LNCaP clone FGC (cell line): ENCODE results near the gene COMP.

ENCODE experiments used
- DNase-seq: peaks from one replicate; pipeline ENCODE4 v3.0.0-alpha.2; 2011; ENCODE audit warnings: low read depth
- H3K4me3 ChIP-seq: 2 replicates; pipeline ENCODE4 v1.5.1; 2011; ENCODE audit warnings: mild to moderate bottlenecking, low read depth, low read length, control low read depth
- CTCF ChIP-seq: IDR thresholded peaks from 2 replicates; pipeline ENCODE4 v1.5.1; 2012; ENCODE audit warnings: mild to moderate bottlenecking; ENCODE audit not compliant: control insufficient read depth, insufficient read depth; ENCODE audit errors: extremely low read depth

Gene COMP

GRCh38 chr19:18741124-18742121, 49.7 kb downstream of the COMP start:
- no peak for TF ChIP-seq CTCF
- H3K4me3 ChIP-seq, result peak overlapping the region; percentile 23
- DNase-seq, result peak; percentile 86

- no peak for DNase-seq
- no peak for TF ChIP-seq CTCF
- H3K4me3 ChIP-seq, result no peak overlapping the region
Observed at GRCh38 chr19:18738961-18739690, 52.0 kb downstream of the COMP start.

GRCh38 chr19:18737954-18738351, 53.2 kb downstream of the COMP start:
- DNase-seq, result no peak
- no peak overlapping the region for H3K4me3 ChIP-seq
- no peak for TF ChIP-seq CTCF

GRCh38 chr19:18737337-18737953, 53.7 kb downstream of the COMP start:
- DNase-seq, result no peak
- TF ChIP-seq CTCF, result no peak
- H3K4me3 ChIP-seq, result no peak overlapping the region

GRCh38 chr19:18736415-18737336, 54.4 kb downstream of the COMP start:
- TF ChIP-seq CTCF, result no peak
- DNase-seq, result no peak
- H3K4me3 ChIP-seq, result no peak overlapping the region

GRCh38 chr19:18735752-18736151, 55.4 kb downstream of the COMP start:
- no peak overlapping the region for H3K4me3 ChIP-seq
- DNase-seq, result no peak
- no peak for TF ChIP-seq CTCF
